ENCODE measurements around the gene PPFIBP2. TPM values are rescaled to one million over a fixed set of nuclear protein-coding genes. Genes with fewer than 3 reads are reported as not detected.

PPFIBP2 gene
- polyA plus RNA-seq, 3 donors, result 48.4 to 56.9 (median 56.9) TPM

DNA sequence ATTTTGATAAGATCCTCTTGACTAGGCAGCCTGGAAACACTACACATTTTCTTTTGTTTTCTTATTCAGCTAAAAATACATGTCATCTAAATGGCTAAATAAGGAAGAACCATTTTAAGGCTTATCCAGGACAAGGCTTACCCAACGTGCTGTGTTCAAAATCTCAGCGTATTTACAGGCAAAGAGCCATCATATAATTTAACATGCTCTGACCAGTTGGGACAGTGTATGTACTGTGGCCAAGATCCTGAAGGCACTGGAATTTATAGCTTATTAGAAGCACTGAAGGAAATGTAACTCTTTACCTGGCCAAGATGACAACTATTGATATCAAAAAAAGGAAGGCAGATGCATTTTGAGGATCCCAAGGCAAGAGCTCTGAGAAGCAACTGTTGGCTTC lies 71.1 kb downstream of the PPFIBP2 start:
- DNase-seq (ENCODE audit: extremely low read depth in 1 of 11, low read depth in 9 of 11, low spot score in 4 of 11), result no peak

DNA sequence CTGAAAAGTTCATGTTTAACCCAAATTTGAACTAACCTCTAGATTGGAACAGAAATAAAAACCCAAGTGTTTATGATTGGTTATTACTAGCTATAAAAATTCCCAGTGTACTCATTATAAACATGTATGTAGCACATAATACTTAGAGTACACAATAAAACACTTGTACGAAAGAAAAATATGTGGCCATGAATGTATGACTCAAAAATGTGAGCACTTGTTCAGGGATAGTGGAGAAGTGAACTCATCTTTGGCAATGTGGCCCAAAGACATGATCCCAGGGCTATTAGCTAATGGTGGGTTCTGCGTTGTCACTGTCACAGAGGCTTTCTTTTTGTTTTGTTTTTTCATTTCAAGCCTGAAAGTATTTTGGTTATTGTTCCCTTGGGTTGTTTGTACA lies 72.0 kb downstream of the PPFIBP2 start:
- no peak for DNase-seq (ENCODE audit: extremely low read depth in 1 of 11, low read depth in 9 of 11, low spot score in 4 of 11)

DNA sequence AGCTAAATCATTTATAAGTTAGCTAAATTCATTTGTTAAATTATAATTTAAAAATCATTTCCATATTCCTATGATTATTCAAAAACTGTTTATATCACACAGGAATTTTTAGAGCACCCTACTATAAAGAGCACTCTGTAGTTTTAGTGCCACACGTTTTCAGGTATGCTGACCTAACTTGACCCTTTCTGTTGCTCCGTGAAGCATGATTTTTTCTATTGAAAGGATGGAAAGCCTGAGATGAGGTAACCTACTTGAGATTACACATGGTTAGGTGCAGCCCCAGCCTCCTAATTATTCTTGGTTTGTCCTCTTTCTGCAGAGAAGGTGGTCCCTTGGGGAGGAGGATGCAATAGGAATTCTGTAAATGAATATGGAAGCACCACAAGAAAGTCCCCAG lies 72.6 kb downstream of the PPFIBP2 start:
- no peak for DNase-seq (ENCODE audit: extremely low read depth in 1 of 11, low read depth in 9 of 11, low spot score in 4 of 11)

DNA sequence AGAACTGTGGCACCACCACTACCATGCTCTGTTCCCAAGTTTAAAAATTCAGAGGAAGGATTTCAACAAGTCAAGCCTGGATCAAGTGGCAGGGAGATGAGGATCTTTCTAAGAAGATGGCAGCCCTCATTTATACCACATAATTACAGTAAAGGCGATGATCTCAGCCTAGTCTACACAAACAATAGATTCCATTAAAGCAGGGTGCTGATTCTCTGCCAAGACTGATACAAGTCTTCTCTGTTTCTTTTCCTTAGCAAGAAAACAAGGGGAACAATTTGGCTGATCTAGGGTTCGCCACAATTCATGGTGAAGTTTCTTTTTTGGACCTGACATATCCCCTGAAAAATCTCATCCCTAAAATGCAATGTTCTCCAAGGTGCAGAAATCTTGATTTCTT lies 73.9 kb downstream of the PPFIBP2 start:
- DNase-seq (ENCODE audit: extremely low read depth in 1 of 11, low read depth in 9 of 11, low spot score in 4 of 11), result no peak

DNA sequence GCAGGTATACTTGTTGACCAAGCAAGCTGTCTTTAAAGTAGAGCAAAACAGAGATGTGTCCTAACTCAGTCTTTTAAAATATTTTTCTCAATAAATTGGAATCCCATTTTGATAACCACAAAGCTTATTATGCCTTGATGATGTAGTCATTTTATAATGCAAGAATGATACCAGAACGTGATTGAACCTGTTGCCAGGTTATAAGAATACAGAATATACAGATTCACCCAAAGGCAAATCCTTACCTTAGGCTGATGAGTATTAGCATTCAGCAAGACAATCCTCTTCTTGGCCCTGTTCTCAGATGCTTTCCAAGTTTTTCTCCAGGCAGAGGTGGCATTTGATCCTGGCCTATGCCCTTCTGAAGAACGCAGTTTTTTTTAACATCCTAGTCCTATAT lies 76.1 kb downstream of the PPFIBP2 start:
- DNase-seq (ENCODE audit: extremely low read depth in 1 of 11, low read depth in 9 of 11, low spot score in 4 of 11), result no peak

DNA sequence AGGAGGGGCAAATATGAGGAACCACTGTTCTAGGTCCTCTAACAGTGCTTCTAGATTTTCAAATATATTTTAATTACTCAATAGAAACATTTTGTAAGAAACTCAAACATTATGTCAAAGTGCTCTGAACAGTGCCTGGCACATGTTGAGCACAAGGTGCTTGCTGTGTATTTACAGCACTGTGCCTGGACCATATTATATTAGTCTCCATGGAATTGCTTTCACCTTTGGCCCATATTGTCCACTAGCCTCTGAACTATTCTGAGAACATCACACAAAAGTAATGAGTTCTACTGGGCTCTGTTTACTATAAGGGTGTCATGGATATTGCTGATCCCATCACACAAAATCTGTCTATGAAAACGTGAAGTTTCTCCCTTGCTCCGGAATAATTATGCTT lies 76.7 kb downstream of the PPFIBP2 start:
- DNase-seq (ENCODE audit: extremely low read depth in 1 of 11, low read depth in 9 of 11, low spot score in 4 of 11), result no peak

DNA sequence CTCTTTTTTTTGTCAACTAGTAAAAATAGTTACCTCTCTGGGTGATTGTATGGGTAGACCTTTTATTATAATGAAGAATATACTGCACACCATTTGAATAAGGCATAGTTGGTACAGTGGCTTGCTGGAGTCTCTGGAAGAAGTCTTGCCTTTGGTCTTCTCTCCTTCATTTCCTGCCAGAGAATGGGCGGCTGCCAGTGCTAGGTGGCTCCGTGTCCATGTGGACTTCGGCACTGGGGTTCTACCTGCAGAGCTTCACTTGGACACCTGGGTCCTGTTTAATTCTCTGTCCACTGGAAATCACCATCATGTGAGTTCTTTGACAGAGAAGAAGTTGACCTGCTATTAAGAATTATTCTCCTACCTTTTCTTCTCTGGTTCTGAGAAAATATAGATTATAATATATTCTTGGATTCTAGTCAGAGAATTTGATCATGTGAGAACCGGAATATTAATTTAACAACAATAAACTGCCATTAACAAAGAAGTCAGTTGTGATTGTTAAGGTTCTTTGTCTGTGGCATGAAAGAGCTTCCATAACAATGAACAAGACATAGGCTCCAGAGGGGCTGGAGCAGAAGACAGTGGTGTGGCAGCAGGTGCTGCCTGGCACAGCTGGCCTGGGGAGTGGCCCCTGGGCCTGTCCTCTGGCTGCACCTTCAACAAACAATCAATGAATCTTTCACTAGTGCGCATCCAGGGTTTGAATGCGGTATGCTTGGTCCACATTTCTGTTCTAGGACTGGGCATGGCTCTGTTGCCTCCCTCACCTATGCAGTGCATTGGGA lies 77.5 kb downstream of the PPFIBP2 start:
- DNase-seq (ENCODE audit: extremely low read depth in 1 of 11, low read depth in 9 of 11, low spot score in 4 of 11), result no peak

DNA sequence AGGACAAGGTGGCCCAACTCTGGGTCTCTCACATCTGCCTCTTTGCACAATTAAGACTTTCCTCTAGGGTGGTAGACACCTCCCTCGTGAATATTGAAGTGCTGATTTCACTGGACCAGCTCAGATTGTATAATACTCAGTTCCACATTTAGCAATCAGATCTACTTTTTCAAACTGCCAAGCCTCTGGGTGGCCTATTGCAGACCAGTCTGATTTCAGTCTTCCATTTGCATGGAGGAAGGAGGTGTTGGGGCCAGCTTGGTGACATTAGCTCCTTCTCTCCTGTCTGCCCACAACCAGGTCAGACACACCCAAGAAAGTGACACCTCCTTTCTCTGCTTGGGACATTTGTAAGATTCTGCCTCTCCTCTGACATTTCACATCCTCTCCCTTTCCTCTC lies 78.2 kb downstream of the PPFIBP2 start:
- no peak for DNase-seq (ENCODE audit: extremely low read depth in 1 of 11, low read depth in 9 of 11, low spot score in 4 of 11)

DNA sequence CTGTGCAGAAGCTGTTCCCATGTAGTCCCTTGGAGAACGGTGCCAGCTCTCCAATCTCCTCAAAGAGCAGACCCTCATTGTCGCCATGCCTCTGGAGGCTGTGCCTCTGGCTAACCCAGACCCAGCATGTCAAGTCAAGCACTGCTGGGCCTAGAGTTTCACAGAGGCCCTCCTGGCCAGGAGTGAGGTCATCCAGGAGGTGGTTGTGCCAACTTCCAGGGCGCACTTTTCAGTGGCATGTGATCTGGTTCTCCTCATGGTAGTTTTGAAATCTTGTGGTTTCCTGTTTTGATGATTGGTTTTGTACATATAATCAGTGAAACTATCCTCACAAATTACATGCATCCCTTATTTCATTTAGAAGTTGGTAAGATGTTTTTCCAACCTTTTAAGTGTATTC lies 78.9 kb downstream of the PPFIBP2 start:
- no peak for DNase-seq (ENCODE audit: extremely low read depth in 1 of 11, low read depth in 9 of 11, low spot score in 4 of 11)

DNA sequence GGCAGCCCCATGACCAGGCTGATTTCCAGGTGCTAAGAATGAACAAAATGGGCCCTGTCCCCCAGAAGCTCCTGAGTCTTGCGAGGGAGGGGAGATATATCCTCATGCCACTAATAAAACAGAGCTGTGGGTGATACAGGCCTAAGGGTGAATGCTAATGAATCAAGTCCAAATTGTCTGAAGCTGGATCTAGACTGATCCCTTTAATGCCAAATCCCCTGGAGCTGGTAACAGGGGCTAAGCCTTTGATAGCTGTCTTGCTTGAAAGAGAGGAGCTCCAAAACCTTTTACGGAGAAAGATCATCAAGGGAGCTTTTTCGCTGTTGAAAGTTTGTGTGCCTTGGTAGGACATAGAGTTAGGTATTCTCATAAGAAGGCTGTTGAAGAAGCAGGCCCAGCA lies 79.7 kb downstream of the PPFIBP2 start:
- no peak for DNase-seq (ENCODE audit: extremely low read depth in 1 of 11, low read depth in 9 of 11, low spot score in 4 of 11)

DNA sequence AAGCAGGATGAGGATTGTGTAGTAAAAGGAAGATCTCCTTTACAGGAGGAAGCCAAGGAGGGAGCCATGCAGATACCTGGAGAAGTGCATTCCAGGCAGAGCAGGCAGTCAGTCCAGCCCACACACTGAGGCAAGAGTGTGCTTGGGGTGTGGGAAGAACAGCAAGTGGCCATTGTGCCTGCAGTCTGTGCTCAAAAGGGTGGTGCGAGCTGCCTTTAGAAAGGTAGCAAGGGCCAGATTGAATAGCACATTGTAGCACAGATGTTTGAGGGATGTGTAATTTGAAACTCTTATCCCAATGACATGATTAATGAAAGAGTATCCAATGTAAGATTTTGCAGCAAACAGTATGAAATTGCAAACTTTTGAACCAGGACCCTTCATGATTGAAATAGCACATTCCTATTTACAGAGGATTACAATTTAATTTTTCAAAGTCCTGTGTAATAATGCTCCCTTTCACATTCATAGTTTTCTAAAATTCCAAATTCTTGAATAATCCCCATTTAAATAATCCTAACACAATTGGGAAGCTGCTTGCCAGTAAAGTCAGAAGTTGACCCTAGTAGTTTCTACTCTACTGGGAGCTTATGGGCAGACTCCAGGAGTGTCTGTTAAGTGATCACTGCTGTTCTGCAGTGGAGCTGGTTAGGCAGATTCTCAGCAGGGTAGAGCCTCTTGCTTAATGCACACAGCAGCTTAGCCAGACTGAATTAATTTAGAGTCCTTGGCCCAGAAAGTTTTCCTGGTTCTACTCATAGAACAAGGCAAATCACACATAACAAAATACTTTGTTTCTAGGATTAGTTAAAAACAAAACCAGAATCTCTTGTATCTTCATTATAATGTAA lies 81.4 kb downstream of the PPFIBP2 start:
- DNase-seq (ENCODE audit: extremely low read depth in 1 of 11, low read depth in 9 of 11, low spot score in 4 of 11), result no peak

DNA sequence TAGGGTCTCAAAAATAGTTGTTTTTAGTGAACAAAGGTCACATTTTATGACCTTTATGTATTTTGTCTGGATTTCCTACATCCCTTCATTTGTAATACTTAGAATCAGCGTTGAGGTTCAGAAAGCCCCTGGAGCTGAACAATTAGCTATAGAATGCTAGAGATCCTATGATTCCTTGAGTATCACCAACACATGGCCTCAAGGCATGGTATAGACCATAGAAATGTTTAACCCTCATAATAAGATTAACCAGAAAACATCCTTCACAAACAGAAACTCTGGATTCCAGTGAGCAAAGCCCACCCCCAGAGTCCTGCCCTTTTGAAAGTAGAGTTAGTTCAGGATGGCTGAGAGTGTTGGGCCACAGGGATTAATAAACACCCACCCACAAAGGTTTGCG lies 82.2 kb downstream of the PPFIBP2 start:
- no peak for DNase-seq (ENCODE audit: extremely low read depth in 1 of 11, low read depth in 9 of 11, low spot score in 4 of 11)

DNA sequence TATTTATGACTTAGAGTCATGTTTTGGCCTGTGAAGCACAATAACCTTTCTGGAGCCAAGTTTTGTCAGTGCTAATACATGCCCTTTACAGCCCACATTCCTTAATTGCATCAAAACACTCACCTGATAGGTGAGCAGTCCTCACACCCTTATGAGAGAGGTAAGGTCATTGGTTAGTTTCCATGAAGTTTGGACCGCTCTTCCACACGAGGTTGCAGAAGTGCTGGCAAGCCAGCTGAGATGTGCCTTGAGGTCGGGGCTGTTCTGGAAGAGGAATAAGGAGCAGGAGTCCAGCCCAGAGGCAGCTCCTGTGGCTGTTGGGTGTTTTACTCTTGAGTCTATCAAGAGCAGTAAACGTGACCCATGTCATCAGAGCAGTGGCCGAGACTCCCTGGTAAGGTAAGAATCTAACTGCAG lies 83.2 kb downstream of the PPFIBP2 start:
- DNase-seq (ENCODE audit: extremely low read depth in 1 of 11, low read depth in 9 of 11, low spot score in 4 of 11), result no peak

DNA sequence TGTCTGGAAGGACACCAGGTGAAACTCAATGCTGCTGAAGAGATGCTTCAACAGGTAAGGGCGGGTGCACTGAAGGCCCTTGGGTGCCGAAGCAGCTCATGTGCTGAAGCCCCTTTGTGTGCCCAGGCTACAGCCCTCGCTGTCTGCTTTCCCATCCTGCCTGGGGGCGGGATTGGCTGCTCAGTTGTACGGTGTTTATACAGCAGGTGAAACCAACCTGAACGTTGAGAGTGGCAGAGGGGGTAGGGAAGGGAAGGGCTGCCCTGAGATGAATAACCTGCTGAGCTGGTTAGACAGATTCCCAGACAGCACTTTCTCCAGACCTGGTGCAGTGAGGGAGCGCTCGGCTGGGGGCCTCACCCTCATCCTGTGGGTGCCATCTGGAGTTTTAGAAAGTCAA lies 83.8 kb downstream of the PPFIBP2 start:
- peak in 5 of 11 donors; percentile 49 to 81 (median 64) for DNase-seq (ENCODE audit: extremely low read depth in 1 of 11, low read depth in 9 of 11, low spot score in 4 of 11)

DNA sequence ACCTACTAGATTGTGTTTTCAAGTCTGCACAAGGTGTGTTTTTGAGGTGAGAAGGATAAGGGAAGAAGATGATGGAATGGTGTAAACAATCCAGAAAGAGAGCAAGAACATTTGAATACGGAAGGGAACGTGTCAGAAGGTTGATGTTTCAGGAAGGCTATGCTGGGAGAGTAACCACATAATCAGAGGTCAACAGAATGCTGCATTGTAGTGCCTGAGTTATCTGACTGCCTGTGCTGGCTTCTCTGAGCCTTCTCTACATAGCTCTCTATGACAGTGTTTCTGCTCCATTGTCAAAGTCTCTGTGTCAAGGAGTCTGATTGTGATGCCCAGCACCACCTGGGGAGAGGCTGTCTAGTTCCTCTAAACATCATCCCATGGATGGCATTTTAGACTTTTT lies 85.4 kb downstream of the PPFIBP2 start:
- DNase-seq (ENCODE audit: extremely low read depth in 1 of 11, low read depth in 9 of 11, low spot score in 4 of 11), result no peak

DNA sequence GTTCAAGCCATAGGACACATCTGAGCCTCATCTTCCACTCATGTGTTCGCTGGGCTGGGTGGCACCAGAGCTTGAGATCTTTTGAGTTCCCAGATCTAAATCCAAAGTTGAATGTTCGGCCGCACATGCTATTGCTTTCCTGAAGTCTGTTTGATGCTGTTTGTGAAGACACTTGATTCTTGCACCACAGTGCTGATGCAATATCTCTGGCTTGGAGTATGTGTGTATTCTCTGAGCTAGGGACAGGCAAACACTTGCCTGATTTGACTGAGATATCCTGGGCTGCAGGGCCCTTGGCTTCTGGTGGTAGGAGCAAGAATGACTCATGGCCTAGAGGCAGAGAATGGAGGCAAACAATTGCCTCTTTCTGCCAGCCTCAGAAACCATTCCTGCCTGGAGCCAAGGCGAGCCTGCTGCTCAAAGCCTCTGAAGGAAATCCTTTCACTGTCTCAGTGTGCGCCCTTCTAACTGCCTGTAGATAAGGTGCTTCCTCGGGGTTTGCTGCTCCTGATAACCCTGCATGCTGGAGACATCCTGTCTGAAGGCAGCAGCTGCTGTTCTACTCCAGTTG lies 86.5 kb downstream of the PPFIBP2 start:
- no peak for DNase-seq (ENCODE audit: extremely low read depth in 1 of 11, low read depth in 9 of 11, low spot score in 4 of 11)

DNA sequence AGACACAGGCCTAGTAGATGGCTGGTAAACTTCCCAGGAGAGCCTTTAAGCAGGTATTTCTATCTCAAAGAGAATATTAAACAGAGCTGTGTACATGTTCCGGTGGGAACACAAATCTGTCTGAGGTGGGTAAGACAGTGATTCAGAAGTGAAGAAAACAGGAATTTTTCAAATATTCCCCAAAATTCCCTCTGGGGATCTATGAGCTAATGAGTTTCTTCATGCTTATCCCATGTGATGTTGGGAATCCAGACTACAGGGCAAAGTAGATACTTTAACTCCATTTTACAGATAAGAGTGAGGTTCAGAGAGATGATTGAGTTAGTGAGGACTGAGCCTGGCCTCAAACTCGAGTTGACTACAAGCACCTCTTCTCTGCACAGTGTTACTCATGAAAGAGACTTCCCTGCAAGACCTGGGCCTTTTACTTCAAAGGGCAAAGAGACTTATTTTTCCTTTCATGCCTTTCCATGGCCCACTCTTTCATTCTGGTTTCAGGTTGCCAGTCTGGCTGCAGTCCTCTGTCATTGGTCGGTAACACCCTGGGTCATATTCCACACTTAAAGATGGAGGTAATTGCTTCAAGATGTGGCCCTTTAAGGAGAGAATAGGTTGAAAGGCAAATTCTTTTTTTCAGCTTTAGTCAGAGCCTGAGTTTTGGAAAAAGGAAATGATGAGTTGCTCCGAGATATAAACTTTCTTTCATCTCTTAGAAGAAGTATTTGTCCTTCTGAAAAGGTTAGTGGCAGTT lies 89.4 kb downstream of the PPFIBP2 start:
- DNase-seq (ENCODE audit: extremely low read depth in 1 of 11, low read depth in 9 of 11, low spot score in 4 of 11), result no peak

DNA sequence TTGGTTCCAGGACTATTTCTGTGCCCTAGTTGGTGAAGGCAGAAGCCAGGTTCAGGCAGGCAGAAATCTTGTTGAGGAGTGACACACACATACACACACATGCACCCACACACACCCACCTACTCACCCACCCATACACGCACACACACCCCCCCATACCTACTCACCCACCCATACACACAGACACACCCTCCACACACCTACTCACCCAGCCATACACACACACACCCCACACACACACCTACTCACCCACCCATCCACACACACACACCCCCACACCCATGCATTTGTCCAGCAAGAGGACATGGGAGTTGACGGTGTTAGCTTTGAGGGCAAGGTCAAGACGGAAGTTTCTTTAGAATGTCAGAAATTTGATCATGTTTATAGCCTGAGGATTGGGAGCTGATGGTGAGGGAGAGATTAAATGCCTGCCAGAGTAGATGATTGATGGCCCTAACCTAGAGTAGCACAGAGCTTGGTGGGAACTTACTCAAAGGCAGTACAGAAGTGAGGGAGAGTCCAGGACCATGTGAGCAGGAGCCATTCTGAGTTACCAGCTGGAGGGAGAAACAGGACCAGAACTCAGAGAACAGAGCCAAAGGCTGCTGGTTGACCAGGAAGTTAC lies 90.6 kb downstream of the PPFIBP2 start:
- peak in 4 of 11 donors; percentile 24 to 48 (median 34) for DNase-seq (ENCODE audit: extremely low read depth in 1 of 11, low read depth in 9 of 11, low spot score in 4 of 11)

Data from renal cortex interstitium (tissue), 11 donors.